Keratinocyte (primary cell): Measurements from ENCODE around the gene DIO1. TPM values are rescaled to one million over a fixed set of nuclear protein-coding genes. Genes with fewer than 3 reads are reported as not detected.
A peak's percentile ranks its signal among the peaks of the same experiment; 100 is the strongest.

Experiments used
- DNase-seq: peaks from one replicate; pipeline ENCODE4 v3.0.0-alpha.2; 2011; ENCODE audit warnings: low read depth, missing footprints, low spot score
- FAIRE-seq: peaks from 2 replicates; lab custom pipeline; 2011; peaks lifted over from hg19 to GRCh38; lab: Jason Lieb, UNC
- H2AFZ ChIP-seq: 2 replicates; pipeline ENCODE4 v1.6.0; 2012; ENCODE audit warnings: low read length, control low read depth, inconsistent platforms; ENCODE audit not compliant: control insufficient read depth
- H3K27ac ChIP-seq: 2 replicates; pipeline ENCODE4 v1.5.1; 2011; ENCODE audit warnings: low read length; ENCODE audit not compliant: control insufficient read depth, insufficient read depth
- H3K27me3 ChIP-seq: 3 replicates; pipeline ENCODE4 v1.6.0; 2011; ENCODE audit warnings: low read length; ENCODE audit not compliant: control insufficient read depth, insufficient read depth; ENCODE audit errors: extremely low read depth
- H3K36me3 ChIP-seq, 2 experiments: 2 replicates in 1 of 2; 3 replicates in 1 of 2; pipeline ENCODE4 v1.5.1; 2011; ENCODE audit warnings: low read length in 2 of 2, mild to moderate bottlenecking in 1 of 2; ENCODE audit not compliant: control insufficient read depth in 2 of 2, insufficient read depth in 2 of 2; ENCODE audit errors: extremely low read depth in 1 of 2
- H3K4me1 ChIP-seq: 3 replicates; pipeline ENCODE4 v1.5.1; 2011; ENCODE audit warnings: low read length; ENCODE audit not compliant: control insufficient read depth, insufficient read depth; ENCODE audit errors: extremely low read depth
- H3K4me2 ChIP-seq: 3 replicates; pipeline ENCODE4 v1.6.0; 2011; ENCODE audit warnings: low read depth, low read length; ENCODE audit not compliant: control insufficient read depth, insufficient read depth; ENCODE audit errors: extremely low read depth
- H3K4me3 ChIP-seq, 3 experiments: fragments of 200-600 bp in 1 of 3; sonication (generic) in 1 of 3; 2 replicates in 2 of 3; 3 replicates in 1 of 3; pipeline ENCODE4 v1.5.1; 2011 to 2016; ENCODE audit warnings: low read length in 3 of 3, mild to moderate bottlenecking in 3 of 3, control low read depth in 2 of 3, inconsistent platforms in 1 of 3, low read depth in 1 of 3, mixed read lengths in 1 of 3, mixed run types in 1 of 3, moderate library complexity in 1 of 3; ENCODE audit not compliant: control insufficient read depth in 2 of 3, insufficient read depth in 2 of 3; ENCODE audit errors: extremely low read depth in 1 of 3
- H3K79me2 ChIP-seq: 2 replicates; pipeline ENCODE4 v1.6.0; 2012; ENCODE audit warnings: low read length; ENCODE audit not compliant: control insufficient read depth, insufficient read depth
- H3K9ac ChIP-seq: 3 replicates; pipeline ENCODE4 v1.6.0; 2011; ENCODE audit warnings: low read length; ENCODE audit not compliant: control insufficient read depth, insufficient read depth; ENCODE audit errors: extremely low read depth
- H3K9me1 ChIP-seq: 3 replicates; pipeline ENCODE4 v1.6.0; 2011; ENCODE audit warnings: low read length; ENCODE audit not compliant: control insufficient read depth, insufficient read depth; ENCODE audit errors: extremely low read depth
- H3K9me3 ChIP-seq: 2 replicates; pipeline ENCODE4 v1.5.1; 2012; ENCODE audit warnings: low read depth, low read length; ENCODE audit not compliant: control insufficient read depth
- H4K20me1 ChIP-seq: 3 replicates; pipeline ENCODE4 v1.6.0; 2011; ENCODE audit warnings: low read length; ENCODE audit not compliant: control insufficient read depth, insufficient read depth; ENCODE audit errors: extremely low read depth
- CTCF ChIP-seq, 3 experiments: IDR thresholded peaks in 1 of 3; conservative IDR thresholded peaks in 1 of 3; optimal IDR thresholded peaks in 1 of 3; 2 replicates in 2 of 3; 3 replicates in 1 of 3; pipeline versions ENCODE3 to v1.5.1; 2011; ENCODE audit warnings: low read length in 3 of 3, mild to moderate bottlenecking in 3 of 3, moderate library complexity in 2 of 3, control low read depth in 1 of 3, inconsistent platforms in 1 of 3; ENCODE audit not compliant: insufficient read depth in 2 of 3; ENCODE audit errors: extremely low read depth in 1 of 3
- EZH2 ChIP-seq: IDR thresholded peaks from one replicate; pipeline ENCODE4 v1.6.1; 2012; ENCODE audit warnings: inconsistent platforms, mild to moderate bottlenecking, low read length, moderate library complexity
- dilution Hi-C: fragments of 300-500 bp; cut with MboI; formaldehyde crosslinking; loops from one replicate; pipeline ENCODE4 v1.7.0; 2020; ENCODE audit warnings: low sequenced_read_pairs; ENCODE audit not compliant: extremely low pct_ligation_motif_present
- polyA plus RNA-seq, 5 experiments: library from polyadenylated mRNA; depleted of rRNA in 3 of 5; stranded (reverse) in 3 of 5; stranded (forward) in 1 of 5; unstranded in 1 of 5; fragments of >200 nt; gene quantifications; 1 replicate in 1 of 5; 2 replicates in 3 of 5; 3 replicates in 1 of 5; pipeline versions ENCODE4 v1.2.1 to v1.2.3, GENCODE V29; 2011 to 2012; ENCODE audit warnings: missing spikeins in 2 of 5, low read depth in 1 of 5, low replicate concordance in 1 of 5

The DIO1 gene
- polyA plus RNA-seq, 1 donor (not counting 4 experiments of a cell fraction or from before 2014, with no cell fraction given), result not detected

DNA sequence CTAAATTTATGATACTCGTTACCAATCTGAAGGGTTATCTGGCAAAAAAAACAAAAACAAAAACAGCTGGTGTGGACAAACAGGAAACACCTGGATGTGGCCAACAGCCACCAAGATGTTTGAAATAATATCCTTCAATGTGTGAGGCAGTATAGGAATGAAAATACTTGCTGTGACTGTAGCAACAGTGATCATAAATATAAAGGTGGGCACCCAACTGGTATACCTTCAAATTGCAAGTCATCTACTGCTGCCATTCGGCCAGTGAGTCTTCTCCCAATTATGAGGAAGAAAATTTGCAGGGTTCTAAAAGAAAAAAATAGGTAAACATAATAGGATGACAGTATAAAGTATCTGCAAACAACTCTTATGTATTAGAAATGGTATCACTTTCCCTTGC is 5.3 kb upstream of the DIO1 start:
- no peak overlapping the region for H3K27ac ChIP-seq
- no peaks in the 10 kb centered on the region for H3K27me3 ChIP-seq
- peaks cover 10% of the 10 kb centered on the region for H3K4me1 ChIP-seq
- H3K4me2 ChIP-seq, result peak overlapping the region; percentile 94
- peak overlapping the region; percentile 85 for H3K9ac ChIP-seq
- TF ChIP-seq CTCF (optimal IDR thresholded peaks at IDR 0.05 in 1 of 3, IDR thresholded peaks at IDR 0.05 in 1 of 3, conservative IDR thresholded peaks at IDR 0.05 in 1 of 3; ENCODE audit: extremely low read depth in 1 of 3, insufficient read depth in 2 of 3, low read length in 3 of 3) (no peak), EZH2 (no peak)
- no peak for DNase-seq
- no peak for FAIRE-seq
- no peaks in the 10 kb centered on the region for H4K20me1 ChIP-seq
- H3K9me3 ChIP-seq, result no peaks in the 10 kb centered on the region
- dilution Hi-C loops, result no loop called here
- peaks cover 1 to 3% of the 10 kb centered on the region in 2 experiments for H3K36me3 ChIP-seq
- H3K79me2 ChIP-seq, result no peaks in the 10 kb centered on the region
- peak overlapping the region in 1 of 3 experiments; percentile 66 for H3K4me3 ChIP-seq
- H2AFZ ChIP-seq, result no peak overlapping the region
- H3K9me1 ChIP-seq, result no peaks in the 10 kb centered on the region

GRCh38 chr1:53889304-53890298 is 4.4 kb upstream of the DIO1 start, which contains the start of gene YIPF1:
YIPF1 (minus strand) TSS chr1:53889797; CDS start chr1:53888937, 860 bp downstream.
- H3K9ac ChIP-seq, result peak within 1 kb of the TSS; percentile 85
- H3K27me3 ChIP-seq, result no peaks in the 10 kb centered on the region
- H3K36me3 ChIP-seq, result peaks cover 1 to 3% of the 10 kb centered on the region in 2 experiments
- H3K27ac ChIP-seq, result peak within 1 kb of the TSS; percentile 91
- H3K4me3 ChIP-seq, result peak within 1 kb of the TSS; percentile 66 to 86 (median 78)
- dilution Hi-C loops, result no loop called here
- no peaks in the 10 kb centered on the region for H3K9me1 ChIP-seq
- H3K4me1 ChIP-seq, result peaks cover 10% of the 10 kb centered on the region
- no peaks in the 10 kb centered on the region for H3K79me2 ChIP-seq
- H2AFZ ChIP-seq, result peak within 1 kb of the TSS; percentile 95
- no peaks in the 10 kb centered on the region for H3K9me3 ChIP-seq
- DNase-seq (peak; percentile 44), FAIRE-seq (no peak)
- H4K20me1 ChIP-seq, result no peaks in the 10 kb centered on the region
- H3K4me2 ChIP-seq, result peak within 1 kb of the TSS; percentile 94
- TF ChIP-seq EZH2 (no peak), CTCF (optimal IDR thresholded peaks at IDR 0.05 in 1 of 3, IDR thresholded peaks at IDR 0.05 in 1 of 3, conservative IDR thresholded peaks at IDR 0.05 in 1 of 3; ENCODE audit: extremely low read depth in 1 of 3, insufficient read depth in 2 of 3, low read length in 3 of 3) (no peak)
